HuH-7 (cell line): Measurements from ENCODE around the gene FXYD6.

Experiments
- DNase-seq: peaks from one replicate; pipeline ENCODE4 v3.0.0; 2011; ENCODE audit warnings: low spot score

FXYD6 gene

GRCh38 chr11:117790279-117790678, 86.2 kb downstream of the FXYD6 start:
- no peak for DNase-seq

DNA sequence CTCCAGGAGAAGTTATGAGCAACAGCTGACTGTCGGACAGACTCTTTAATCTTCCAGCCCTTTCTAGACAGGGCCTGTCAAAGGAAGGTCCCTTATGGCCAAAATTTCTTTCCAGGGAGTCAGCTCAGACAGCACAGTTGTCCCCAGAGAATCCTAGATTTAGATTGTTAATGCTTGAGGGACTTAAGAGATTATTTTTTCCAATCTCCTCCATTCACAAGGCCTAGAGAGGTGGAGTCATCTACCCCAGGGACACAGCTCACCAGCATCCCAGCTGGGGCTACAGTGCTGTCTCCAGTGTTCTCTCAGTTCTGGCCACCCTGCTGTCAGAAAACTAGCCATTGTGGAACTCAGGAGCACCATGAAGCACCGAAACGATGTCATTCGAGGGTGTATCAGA, 87.2 kb downstream of the FXYD6 start:
- DNase-seq, result no peak
